A673 (cell line): ENCODE measurements around the gene MMP10. TPM values are rescaled to one million over a fixed set of nuclear protein-coding genes. Genes with fewer than 3 reads are reported as not detected.
A peak's percentile ranks its signal among the peaks of the same experiment; 100 is the strongest.

Experiments used
- BruUV-seq: library from RNA; stranded (reverse); fragments of 400-500 nt; replicated peaks from 2 replicates; lab custom pipeline; 2021; lab: Mats Ljungman, UMichigan
- CTCF ChIA-PET: fragments of 300-600 bp; sonication (Branson Sonifier 250); formaldehyde crosslinking; loops from one replicate; lab custom pipeline; 2022; ENCODE audit warnings: antibody characterized with exemption; lab: Charles Lee
- POLR2A ChIA-PET: fragments of 300-600 bp; sonication (Branson Sonifier 250); formaldehyde crosslinking; loops from one replicate; lab custom pipeline; 2022; ENCODE audit warnings: antibody characterized with exemption; ENCODE audit not compliant: low non-redundant PET; lab: Charles Lee
- DNase-seq: peaks from one replicate; pipeline ENCODE4 v3.0.0-alpha.2; 2015; ENCODE audit warnings: low spot score
- H3K27ac ChIP-seq: fragments of 200-600 bp; sonication (generic); 2 replicates; pipeline ENCODE4 v1.5.1; 2016; ENCODE audit warnings: mixed run types, low read depth, mild to moderate bottlenecking, mixed read lengths, antibody characterized with exemption, low read length; ENCODE audit not compliant: poor library complexity, severe bottlenecking
- H3K27me3 ChIP-seq: fragments of 200-600 bp; sonication (generic); replicated peaks from 2 replicates; pipeline ENCODE4 v1.6.1; 2017; ENCODE audit warnings: mixed run types, low read depth, mild to moderate bottlenecking, mixed read lengths, antibody characterized with exemption, low read length; ENCODE audit not compliant: insufficient read depth, poor library complexity
- H3K36me3 ChIP-seq: fragments of 200-600 bp; sonication (generic); 2 replicates; pipeline ENCODE4 v1.6.1; 2016; ENCODE audit warnings: mixed run types, mild to moderate bottlenecking, mixed read lengths, antibody characterized with exemption, low read length; ENCODE audit not compliant: insufficient read depth, poor library complexity, severe bottlenecking
- H3K4me1 ChIP-seq: fragments of 200-600 bp; sonication (generic); 2 replicates; pipeline ENCODE4 v1.6.1; 2017; ENCODE audit warnings: mixed run types, mild to moderate bottlenecking, mixed read lengths, antibody characterized with exemption, low read length; ENCODE audit not compliant: insufficient read depth, poor library complexity, severe bottlenecking
- H3K4me3 ChIP-seq: fragments of 200-600 bp; sonication (generic); 2 replicates; pipeline ENCODE4 v1.5.1; 2016; ENCODE audit warnings: low read depth, mixed run types, mild to moderate bottlenecking, mixed read lengths, low read length; ENCODE audit not compliant: poor library complexity, severe bottlenecking
- H3K9me3 ChIP-seq: fragments of 200-600 bp; sonication (generic); 2 replicates; pipeline ENCODE4 v1.6.1; 2016; ENCODE audit warnings: mixed run types, low read depth, mild to moderate bottlenecking, mixed read lengths, antibody characterized with exemption, low read length; ENCODE audit not compliant: poor library complexity, severe bottlenecking
- CTCF ChIP-seq: fragments of 300-800, 200-600 bp; sonication (generic); conservative IDR thresholded peaks from 2 replicates; pipeline ENCODE4 v1.5.1; 2017; ENCODE audit warnings: low read depth, mild to moderate bottlenecking, antibody characterized with exemption, low read length, moderate library complexity, mixed read lengths
- EZH2 ChIP-seq: fragments of 200-600 bp; sonication (generic); IDR thresholded peaks from 2 replicates; pipeline ENCODE4 v1.6.1; 2017; ENCODE audit warnings: borderline replicate concordance, low read depth, mild to moderate bottlenecking, mixed read lengths, antibody characterized with exemption, low read length; ENCODE audit not compliant: poor library complexity, severe bottlenecking
- intact Hi-C: fragments of 100-400 bp; cut with micrococcal nuclease; formaldehyde crosslinking; loops from one replicate; pipeline ENCODE4 v1.10.0; 2022; ENCODE audit not compliant: unreplicated experiment
- total RNA-seq: library from RNA; stranded (reverse); gene quantifications from 2 replicates; pipeline ENCODE4 v1.2.3, GENCODE V29; 2021

The MMP10 gene
- total RNA-seq, 1 experiment from 2014 or later = 4.0 TPM

GRCh38 chr11:102793677-102794290 lies 13.4 kb upstream of the MMP10 start:
- BruUV-seq = no TSS peak
- ChIA-PET POLR2A (no interaction called here), CTCF (no interaction called here)
- peak overlapping the region; percentile 48 for H3K27ac ChIP-seq
- H3K4me1 ChIP-seq = peaks cover 5% of the 10 kb centered on the region
- H3K36me3 ChIP-seq = no peaks in the 10 kb centered on the region
- no peaks in the 10 kb centered on the region for H3K9me3 ChIP-seq
- TF ChIP-seq EZH2 (no peak), CTCF (no peak)
- H3K4me3 ChIP-seq = no peak overlapping the region
- intact Hi-C loops = loop anchor here (1.0 to 5.0 kb wide), 2 partner anchors 137 to 149 kb away; no protein-coding TSS in a partner anchor
- H3K27me3 ChIP-seq = no peaks in the 10 kb centered on the region
- no peak for DNase-seq

GRCh38 chr11:102792604-102793003 lies 12.2 kb upstream of the MMP10 start:
- intact Hi-C loops = loop anchor here (5.0 kb wide), 1 partner anchor 150 kb away; no protein-coding TSS in a partner anchor
- Histone ChIP-seq H3K4me1 (peaks cover 5% of the 10 kb centered on the region), H3K27ac (no peak overlapping the region), H3K27me3 (no peaks in the 10 kb centered on the region), H3K9me3 (no peaks in the 10 kb centered on the region), H3K4me3 (no peak overlapping the region), H3K36me3 (no peaks in the 10 kb centered on the region)
- BruUV-seq = no TSS peak
- CTCF ChIA-PET = interaction anchor here (0.6 to 0.7 kb wide), 3 partner anchors 10 to 259 kb away, joined by 3 read pairs; no protein-coding TSS in a partner anchor
- no peak for DNase-seq
- POLR2A ChIA-PET = no interaction called here
- no peak for TF ChIP-seq CTCF
- TF ChIP-seq EZH2 = no peak

GRCh38 chr11:102791271-102792036 lies 11.0 kb upstream of the MMP10 start:
- Histone ChIP-seq H3K4me3 (no peak overlapping the region), H3K27me3 (no peaks in the 10 kb centered on the region), H3K36me3 (no peaks in the 10 kb centered on the region), H3K9me3 (no peaks in the 10 kb centered on the region), H3K27ac (no peak overlapping the region), H3K4me1 (peaks cover 5% of the 10 kb centered on the region)
- DNase-seq = no peak
- intact Hi-C loops = loop anchor here (5.0 kb wide), 1 partner anchor 151 kb away; no protein-coding TSS in a partner anchor
- ChIA-PET CTCF (interaction anchor here (0.9 kb wide), 1 partner anchor 11 kb away, joined by 3 read pairs; no protein-coding TSS in a partner anchor), POLR2A (interaction anchor here (0.5 kb wide), 1 partner anchor 32 kb away, joined by 7 read pairs; no protein-coding TSS in a partner anchor)
- BruUV-seq = no TSS peak
- TF ChIP-seq EZH2 (no peak), CTCF (no peak)
